ENCODE measurements around the gene RPTOR.
A peak's percentile ranks its signal among the peaks of the same experiment; 100 is the strongest.

RPTOR gene

DNA sequence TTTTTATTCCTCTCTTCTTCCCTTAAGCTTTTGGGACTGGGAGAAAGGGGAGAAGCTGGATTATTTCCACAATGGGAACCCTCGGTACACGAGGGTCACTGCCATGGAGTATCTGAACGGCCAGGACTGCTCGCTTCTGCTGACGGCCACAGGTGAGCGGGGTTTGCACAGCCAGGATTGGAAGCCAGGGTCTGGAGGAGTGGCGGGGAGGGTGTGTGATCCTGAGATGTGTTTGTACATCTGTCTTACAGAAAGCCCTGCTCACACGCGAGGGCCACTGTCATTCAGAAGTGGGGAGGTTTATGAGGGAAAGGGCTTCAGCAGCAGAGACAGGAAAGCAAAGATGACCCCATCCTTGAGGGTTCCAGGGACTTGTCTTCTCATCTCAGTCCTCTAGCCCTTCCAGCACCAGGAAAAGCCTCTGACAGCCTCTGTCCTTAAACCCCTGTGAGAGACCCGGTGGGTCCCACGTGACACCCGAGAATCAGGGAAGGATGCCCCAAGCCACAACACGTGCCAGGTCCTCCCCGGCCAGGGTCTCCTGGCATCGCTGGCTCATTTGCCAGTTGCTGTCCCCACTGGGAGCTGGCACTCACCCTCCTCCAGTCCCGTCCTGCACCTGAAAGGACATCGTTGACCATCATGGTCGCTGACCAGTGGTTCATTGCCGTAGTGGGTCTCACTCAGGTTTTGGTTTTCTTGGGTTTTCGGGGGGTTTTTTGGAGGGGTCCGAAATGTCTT lies 402.7 kb downstream of the RPTOR start:
- DNase-seq (ENCODE audit: low spot score) = no peak

DNA sequence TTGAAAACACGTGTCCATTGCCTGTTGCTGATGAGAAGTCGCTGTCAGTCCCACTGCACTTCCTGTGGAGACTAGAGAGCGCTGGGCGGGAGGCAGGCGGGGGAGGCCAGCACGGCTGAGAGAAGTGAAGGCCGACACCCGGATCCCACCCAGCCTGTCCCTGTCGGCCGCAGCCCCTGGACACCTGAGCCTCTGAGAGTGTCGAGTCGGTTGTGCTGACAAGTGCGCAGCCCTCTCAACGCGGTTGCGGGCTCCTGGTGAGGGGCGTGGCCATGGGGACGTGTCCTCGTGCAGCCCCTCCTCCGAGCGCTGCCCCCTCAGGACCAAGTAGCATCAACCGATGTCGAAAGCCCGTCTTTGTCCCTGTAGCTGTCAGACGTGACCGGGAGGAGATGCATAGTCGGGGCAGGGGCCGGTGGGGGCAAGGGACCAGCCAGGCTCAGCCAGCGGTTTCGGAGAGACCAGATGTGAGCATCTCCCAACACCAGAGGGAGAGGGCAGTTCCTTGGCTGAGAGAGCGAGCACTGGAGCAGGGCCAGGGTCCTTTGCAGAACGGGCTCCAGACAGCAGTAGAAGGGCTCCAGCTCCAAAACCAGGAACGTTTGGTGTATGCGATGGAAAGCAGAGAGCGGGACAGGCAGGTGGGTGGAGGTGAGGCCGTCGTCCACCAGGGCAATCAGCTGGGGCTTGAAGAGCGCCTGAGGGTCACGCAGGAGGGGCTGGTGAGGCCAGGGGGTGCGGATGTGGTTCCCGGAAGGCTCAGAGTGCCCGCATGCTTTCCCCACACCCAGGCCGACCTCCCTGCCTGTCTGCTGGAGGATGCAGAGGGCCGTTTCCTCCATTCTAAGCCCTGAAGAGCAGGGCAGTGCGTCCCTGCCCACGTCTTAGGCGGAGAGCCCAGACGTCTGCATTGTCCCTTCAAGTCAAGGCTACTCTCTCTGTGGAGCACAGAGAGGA lies 403.7 kb downstream of the RPTOR start:
- no peak for DNase-seq (ENCODE audit: low spot score)

DNA sequence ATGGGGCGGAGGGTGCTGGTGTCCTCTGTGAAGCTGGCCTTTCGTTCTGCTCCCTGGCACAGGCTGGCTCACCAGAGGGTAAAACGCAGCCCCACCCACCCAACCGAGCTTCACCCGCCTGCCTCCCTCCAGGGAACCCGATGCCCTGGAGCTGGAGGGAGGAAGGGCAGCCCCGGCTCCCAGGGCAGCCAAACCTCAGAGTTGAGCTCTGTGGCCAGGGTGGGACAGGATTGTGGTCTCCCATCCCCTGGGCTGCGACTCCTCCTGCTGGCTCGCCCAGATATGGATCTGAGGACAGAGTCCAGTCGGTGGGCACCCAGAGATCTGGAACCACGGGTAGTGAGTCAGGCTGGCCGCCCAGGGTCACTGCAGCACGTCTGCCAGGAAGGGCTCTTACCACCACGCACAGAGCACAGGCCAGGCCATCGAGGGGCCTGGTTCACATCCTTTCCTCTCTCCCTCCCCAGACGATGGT lies 404.4 kb downstream of the RPTOR start:
- no peak for DNase-seq (ENCODE audit: low spot score)

DNA sequence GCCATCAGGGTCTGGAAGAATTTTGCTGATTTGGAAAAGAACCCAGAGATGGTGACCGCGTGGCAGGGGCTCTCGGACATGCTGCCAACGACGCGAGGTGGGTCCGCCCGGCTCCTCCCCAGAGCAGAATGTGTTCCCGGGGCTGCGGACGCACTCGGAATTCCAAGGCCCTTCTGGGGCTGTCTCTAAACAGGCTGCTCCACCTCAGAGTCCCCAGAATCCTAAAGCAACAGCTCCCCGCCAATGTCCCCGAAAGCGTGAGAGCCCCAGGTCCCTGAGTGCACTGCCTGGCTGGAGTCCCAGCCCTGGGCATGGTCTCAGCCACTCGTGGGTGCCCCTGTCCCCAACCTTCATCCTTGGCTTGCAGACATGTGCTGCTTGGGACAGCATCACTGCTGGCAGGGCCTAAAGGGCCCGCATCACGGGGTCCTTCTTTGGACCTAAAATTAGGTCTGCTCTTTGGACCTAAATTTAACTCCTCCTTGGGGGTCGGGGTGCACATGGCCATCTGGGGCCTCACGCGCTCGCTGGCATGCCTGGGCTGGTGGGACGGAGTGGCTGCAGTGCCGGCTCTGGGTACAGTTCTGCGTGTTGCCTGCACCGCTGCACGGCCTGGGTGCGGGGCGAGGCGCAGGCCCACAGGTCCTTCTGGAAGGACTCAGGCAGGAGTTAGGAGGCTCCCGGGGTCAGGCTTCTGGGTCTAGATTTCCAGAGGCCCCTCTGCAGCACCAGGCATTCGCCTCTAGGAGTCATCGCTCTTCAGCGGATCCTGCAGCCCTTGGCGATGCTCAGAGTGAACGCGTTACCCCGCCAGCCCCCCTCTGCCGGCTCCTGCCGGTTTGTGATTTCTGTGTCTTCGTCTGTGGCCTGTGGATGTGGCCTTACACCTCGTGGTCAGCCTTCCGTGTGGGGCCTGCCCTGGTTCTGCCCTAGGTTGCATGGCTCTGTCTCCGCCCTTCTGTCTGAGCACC lies 405.1 kb downstream of the RPTOR start:
- no peak for DNase-seq (ENCODE audit: low spot score)

DNA sequence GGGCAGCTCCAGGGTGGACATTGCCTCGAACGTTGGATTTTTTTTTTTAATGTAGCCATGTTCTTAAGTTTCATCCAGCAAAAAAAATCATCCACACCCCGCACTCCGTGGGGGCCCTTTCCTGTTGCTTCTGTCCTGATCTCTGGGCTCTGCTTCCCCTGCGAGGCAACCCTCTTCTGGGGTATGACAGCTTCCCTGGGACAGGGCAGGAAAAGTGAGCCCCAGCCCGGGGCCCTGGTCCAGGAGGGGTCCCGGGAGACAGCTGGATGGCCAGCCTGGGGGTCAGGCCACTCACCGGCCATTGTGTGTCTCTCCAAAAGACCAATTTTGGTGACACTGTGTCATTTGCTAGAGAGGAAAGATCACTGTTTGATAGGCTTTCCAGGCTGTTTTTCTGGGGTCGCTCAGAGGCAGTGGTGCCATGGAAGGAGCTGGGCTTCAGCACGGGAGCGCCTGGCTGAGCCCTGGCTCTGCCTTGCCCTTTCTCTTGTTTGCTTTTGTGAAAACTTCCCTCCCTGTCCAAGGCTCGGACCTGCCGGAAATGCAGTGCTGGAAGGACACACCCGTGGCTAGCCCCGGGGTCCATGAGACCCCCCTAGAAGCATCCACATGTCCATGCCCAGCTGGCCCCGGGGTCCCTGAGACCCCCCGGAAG lies 406.0 kb downstream of the RPTOR start:
- DNase-seq (ENCODE audit: low spot score) = no peak

DNA sequence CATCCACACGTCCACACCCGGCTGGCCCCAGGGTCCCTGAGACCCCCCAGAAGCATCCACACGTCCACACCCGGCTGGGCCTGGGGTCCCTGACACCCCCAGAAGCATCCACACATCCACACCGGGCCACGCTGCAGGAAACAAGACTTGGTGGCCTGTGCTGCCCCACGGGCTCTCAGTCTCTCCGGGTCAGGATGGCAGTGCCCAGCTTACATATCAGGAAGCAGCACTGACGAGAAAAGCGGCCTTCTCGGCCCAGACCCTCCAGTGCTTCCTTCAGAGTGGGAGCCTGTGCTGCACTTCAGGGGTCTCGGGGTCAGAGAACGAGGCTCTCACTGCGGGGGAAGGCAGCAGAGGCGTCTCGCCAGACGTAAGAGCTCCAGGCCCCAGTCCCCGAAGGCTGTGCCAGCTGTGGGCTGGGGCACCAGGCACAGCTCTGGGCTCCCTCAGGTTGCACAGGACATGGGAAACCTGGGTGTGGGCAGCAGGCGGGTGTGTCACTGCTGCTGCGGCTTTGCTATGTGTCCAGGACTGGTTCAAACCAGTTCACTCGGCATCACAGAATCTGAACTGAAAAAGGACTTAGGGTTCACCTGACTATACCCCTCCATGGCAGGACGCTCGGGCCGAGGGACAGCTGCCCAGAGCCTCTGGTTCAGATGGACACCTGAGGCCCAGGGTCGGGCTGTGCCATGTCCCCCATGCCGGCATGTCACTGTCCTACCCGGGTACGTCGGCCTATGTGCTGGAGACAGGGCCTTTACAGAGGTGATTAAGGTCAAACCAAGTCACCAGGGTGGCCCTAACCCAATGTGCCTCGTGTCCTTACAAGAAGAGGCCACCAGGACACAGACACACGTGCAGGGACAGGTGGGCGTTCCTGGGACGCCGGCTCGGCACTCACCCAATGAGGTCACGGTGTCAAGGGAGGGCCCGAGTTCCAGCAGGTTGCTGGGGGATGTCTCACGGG lies 406.8 kb downstream of the RPTOR start:
- no peak for DNase-seq (ENCODE audit: low spot score)

DNA sequence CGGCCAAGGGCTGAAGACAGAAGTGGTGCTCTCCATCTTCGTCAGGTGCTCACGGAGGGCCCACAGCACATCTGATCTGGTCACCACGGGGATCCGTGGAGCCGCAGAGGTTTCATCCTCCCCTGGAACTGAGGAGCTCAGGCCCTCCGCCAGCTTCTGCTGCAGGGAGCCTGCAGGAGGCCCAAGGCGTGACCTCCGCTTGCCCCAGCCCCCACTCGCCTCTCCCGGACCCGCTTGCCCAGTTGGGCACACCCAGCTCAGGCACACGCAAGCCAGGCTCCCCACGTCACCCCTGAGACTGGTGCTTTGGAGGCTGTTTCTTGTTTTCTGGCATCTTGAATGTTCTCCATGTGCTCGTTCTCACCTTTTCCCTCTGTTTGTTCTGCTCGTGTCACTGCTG lies 407.7 kb downstream of the RPTOR start:
- no peak for DNase-seq (ENCODE audit: low spot score)

DNA sequence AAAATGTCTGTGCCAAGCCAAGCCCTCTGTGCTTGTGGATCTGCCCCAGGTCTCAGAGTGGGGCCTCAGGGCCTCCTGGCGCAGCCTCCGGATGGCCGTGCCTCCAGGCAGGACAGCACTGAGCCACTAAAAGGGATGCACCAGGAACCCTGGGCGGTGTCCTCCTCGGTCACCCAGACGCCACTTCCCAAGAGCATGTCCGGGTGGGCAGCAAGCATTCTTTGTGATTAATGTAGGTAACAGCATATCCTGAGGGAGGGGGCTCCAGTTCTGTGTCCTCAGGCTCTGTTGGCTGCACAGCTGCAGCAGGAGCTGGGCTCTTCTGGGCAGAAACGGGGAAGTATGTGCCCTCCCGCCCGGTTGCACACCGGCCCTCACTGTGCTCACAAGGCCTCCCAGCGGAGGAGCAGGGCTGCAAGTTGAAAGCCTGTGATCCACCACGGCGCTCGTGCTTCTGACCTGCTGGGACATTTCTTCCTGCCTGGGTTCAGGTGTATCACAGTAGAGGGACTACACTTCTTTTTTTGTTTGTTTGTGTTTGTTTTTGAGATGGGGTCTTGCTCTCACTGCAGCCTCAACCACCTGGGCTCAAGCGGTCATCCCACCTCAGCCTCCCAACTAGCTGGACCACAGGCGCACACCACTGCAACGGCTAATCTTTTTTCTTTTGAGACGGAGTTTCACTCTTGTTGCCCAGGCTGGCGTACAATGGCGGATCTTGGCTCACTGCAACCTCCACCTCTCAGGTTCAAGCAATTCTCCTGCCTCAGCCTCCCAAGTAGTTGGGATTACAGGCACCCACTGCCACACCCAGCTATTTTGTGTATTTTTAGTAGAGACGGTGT lies 409.1 kb downstream of the RPTOR start:
- DNase-seq (ENCODE audit: low spot score) = no peak

DNA sequence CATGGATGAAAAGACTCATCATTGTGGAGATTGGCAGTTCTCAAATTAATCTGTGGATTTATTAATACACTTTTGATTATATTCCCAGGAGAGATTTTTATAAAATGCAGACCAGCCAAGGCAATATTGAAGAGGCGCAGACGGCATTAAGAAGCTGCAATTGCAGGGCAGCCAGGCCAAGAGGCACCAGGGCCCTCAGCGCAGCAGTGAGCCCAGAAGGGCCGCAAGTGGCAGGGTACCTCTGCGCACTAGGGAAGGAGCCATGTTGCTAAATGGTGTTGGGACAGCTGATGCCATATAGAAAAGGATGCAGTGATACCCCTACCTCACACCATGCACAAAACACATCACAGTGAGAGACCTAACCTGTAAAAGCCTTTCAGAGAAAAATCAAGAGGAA lies 410.4 kb downstream of the RPTOR start:
- DNase-seq (ENCODE audit: low spot score) = no peak

DNA sequence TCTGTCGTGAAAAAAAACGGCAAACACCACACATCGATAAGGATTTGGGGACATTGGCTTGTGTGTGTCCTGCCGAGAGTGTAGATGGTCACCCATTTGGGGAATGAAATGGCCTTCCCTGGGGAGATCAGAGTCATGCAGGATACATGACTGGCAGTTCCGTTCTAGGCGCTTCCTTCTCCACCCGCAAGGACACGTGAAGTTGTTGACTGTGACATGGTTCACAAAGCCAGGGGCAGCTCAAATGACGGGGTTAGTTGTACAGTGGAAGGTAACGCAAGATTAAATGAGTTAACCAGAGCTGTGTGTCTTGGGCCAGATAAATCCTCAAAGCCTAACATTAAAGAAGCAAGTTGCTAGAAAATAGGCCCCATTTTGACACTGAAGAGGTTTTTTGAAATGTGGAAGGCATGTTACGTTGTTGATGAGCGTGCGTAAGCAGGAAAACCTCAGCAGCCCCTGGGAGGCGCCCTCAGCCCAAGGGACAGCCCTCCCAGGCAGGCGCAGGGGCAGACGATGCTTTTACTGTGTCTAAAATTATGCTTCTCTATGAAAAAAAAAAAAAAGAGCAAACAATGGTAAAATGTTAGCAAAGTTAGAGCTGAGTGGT lies 411.1 kb downstream of the RPTOR start:
- DNase-seq (ENCODE audit: low spot score) = no peak

DNA sequence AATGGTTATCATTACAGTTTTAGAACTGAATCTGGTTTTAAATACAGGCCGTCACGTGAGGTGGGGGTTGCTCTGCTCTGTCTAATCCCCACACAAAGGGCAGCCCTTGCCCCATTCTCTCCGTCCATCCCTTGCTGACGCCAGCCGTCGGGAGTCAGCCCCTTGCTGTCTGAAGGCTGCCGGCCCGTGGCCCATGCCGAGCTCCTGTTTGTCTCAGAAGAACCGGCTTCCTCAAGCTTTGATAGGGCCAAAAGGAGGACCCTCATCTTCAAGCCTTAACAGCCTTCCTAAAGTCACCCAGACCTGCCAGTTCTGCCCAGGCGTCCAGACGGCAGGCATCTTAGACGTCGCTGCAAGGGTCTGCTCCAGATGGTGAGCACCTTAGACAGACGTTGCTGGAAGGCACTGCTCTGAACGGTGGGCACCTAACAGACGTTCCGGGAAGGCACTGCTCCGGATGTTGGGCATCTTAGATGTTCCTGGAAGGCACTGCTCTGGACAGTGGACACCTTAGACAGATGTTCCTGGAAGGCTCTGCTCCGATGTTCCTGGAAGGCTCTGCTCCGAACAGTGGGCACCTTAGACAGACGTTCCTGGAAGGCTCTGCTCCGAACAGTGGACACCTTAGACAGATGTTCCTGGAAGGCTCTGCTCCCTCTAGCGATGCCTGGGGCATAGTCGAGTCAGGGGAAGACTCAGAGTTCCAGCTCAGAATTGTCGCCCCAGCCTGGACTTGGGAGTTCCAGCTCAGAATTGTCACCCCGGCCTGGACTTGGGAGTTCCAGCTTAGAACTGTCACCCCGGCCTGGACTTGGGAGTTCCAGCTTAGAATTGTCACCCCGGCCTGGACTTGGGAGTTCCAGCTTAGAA lies 411.9 kb downstream of the RPTOR start:
- DNase-seq (ENCODE audit: low spot score) = no peak

DNA sequence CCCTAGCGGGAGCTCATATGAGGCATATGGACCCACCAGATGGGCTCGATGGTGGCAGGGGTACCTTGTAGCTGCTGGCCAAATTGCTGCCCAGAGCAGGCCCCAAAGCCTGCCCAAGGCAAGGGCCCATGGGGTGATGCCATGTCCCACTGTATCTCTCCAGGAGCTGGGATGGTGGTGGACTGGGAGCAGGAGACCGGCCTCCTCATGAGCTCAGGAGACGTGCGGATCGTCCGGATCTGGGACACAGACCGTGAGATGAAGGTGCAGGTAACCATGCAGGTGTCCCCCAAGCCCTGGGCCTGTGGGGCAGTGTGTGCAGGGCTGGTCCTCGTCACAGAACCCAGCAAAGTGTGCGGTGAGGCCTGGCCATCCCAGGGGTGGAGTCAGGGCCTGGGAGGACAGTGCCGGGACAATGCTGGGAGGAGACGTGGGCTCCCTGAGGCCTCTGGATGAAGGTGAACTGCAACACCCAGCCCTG lies 412.9 kb downstream of the RPTOR start:
- DNase-seq (ENCODE audit: low spot score) = no peak

DNA sequence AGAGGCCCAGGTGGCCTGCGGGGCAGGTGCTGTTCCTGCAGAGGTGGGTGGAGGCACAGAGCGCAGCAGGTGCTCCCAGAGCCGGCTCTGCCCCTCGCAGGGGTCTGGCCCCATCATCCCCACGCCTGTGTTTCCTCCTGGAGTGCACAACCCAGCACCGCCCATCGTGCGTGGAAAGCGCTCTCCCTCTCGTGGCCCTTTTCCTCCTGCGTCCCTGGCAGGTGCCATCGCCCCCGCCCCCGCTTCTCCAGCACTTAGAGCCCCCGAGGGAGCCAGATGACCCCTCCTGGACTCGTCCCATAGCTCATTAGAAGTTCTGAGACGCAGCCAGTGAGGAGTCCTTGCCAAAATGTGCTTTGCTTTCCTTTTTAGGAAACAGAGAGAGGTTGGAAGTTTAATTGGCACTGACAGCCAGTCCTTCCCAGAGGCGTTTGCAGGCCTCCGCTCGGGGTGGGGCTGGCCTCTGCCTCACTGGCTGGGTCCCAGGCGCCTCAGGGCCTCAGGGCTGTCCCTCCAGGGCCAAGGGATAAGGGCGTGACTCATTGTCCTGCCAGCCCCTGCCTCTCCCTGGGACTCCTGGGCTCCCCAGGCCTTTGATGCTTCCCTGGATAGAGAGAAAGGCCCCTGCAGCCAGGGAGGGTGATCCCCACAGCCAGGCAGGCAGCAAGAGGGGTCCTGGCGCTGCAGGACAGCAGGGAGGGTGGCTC lies 414.8 kb downstream of the RPTOR start:
- DNase-seq (ENCODE audit: low spot score) = peak; percentile 87

DNA sequence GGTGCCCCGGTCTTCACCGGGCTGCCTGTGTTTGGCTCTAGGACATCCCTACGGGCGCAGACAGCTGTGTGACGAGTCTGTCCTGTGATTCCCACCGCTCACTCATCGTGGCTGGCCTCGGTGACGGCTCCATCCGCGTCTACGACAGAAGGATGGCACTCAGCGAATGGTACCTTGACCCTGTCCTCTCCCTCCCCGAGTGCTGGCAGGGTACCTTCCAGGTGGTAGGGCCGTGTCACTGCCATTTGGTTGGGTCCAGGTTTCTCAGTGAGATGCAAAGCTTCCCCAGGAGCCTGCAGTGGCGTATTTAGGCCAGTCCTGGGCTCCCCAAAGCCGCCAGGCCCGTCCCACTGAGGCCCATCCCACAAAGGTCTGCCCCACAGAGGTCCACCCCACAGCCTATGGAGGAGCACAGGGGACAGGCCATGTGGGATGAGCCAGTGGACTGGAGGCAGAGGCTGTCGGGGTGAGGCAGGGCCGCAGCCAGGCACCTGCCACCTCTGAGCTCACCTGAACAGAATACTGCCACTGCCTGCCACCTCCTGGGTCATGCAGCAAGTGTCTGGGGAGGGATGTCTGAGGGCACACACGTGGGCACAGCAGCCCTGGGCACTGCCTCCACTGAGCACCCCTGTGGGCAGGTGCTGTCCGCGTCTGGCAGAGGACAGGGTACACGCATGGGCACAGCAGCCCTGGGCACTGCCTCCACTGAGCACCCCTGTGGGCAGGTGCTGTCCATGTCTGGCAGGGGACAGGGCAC lies 415.6 kb downstream of the RPTOR start:
- no peak for DNase-seq (ENCODE audit: low spot score)

DNA sequence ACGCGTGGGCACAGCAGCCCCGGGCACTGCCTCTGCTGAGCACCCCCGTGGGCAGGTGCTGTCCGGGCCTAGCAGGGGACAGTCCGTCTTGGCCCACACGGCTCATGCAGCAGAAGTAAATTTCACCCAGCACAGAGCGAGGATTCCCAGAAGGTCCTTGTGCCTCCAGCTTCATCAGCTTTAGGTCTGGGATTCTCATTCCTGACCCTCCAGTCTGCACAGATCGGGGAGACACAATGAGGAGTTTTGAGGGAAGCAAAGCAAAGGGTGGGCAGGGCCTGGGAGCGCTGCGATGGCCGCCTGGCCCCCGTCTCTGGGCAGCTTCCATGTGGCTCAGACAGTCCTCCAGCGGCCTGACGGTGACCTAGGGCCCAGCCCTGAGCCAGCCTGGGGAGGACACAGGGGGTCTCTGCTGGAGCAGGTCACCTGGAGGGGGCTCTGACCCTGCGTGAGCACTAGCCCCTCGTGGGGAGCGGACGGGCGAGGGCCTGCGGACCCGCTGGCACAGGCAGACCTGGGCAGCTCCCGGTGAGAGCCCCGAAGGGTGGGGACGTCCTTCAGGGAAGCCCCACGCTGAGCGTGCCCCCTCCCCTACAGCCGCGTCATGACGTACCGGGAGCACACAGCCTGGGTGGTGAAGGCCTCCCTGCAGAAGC lies 416.3 kb downstream of the RPTOR start:
- DNase-seq (ENCODE audit: low spot score) = no peak
